Cardiac septum (tissue), 1 donor: Measurements from ENCODE around the gene ZNF275. TPM values are rescaled to one million over a fixed set of nuclear protein-coding genes. Genes with fewer than 3 reads are reported as not detected.

Source experiments
- DNase-seq: peaks from one replicate; pipeline ENCODE4 v3.0.0-alpha.2; 2020; ENCODE audit warnings: low spot score
- intact Hi-C: fragments of 100-400 bp; cut with DNase I; formaldehyde crosslinking; loops from one replicate; pipeline ENCODE4 v1.14.0; 2022
- total RNA-seq: library from RNA; stranded (reverse); fragmentation: NEBNext Ultra II Directional; extraction: Animal tissue kit (Norgen Biotek cat#: 25700); gene quantifications from one replicate; pipeline ENCODE4 v1.2.1, GENCODE V29; 2021
- donor health status: DM: no; HTN: no; CAD: no.

ZNF275 gene
- total RNA-seq, 1 donor from 2014 or later: 6.1 TPM

DNA sequence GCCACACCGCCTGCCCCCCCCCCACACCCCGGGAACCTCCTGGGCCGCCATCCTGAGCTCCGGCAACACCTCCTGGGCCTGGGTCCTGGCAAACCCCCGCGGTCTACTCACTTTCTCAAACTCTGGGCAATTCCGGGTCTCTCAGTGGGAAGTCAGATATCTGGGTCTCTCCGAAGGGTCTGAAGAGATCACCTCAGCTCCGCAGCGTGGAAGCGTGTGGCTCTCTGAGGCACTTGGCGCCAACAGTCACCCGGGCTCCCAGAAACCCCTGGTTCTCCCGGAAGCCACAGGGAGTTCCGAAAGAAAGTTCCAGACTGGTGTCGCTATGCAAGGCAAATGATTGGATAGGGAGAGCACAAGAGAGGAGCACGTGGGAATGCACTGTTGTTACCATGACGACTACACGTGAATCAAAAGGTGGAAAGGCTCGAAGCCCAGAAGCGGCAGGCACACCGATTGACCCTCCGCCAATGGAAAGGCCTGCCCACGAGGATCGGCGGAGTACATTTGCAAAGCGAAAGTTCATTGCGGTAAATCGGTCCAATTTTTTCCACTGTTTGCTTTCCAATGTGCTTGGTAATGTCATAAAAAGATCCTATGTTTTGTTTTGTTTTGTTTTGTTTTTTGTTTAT, 67.3 kb downstream of the ZNF275 start, which contains the start of gene PNMA6E:
TSS of gene PNMA6E (minus strand) at position 218 of the 632 bp plus-strand sequence. CDS start 2,501 bp downstream, outside the sequence.
- intact Hi-C loops: no loop called here
- DNase-seq: no peak

Other genes with a start within 250 kb of the ZNF275 start
- not detected for gene MAGEA1, start 154.9 kb upstream of the ZNF275 start, total RNA-seq
- gene PNMA6F, start 12.4 kb upstream of the ZNF275 start, total RNA-seq: not detected
- gene PNMA6E, start 67.2 kb downstream of the ZNF275 start, total RNA-seq: not detected
- 0.40 TPM for gene ZFP92, start 77.3 kb downstream of the ZNF275 start, total RNA-seq
- gene TREX2, start 111.9 kb downstream of the ZNF275 start, total RNA-seq: 0.19 TPM
- gene HAUS7, start 136.4 kb downstream of the ZNF275 start, total RNA-seq: 13.4 TPM
- 175 TPM for gene BGN, start 160.8 kb downstream of the ZNF275 start, total RNA-seq
- gene ATP2B3, start 183.5 kb downstream of the ZNF275 start, total RNA-seq: 0.16 TPM